ENCODE data around the gene RNF19B.
"Not testable (repeated sequence)": the region's sequence is repeated elsewhere in the genome, so short reads cannot be mapped to it uniquely, and the experiment has no call there.

The RNF19B gene

DNA sequence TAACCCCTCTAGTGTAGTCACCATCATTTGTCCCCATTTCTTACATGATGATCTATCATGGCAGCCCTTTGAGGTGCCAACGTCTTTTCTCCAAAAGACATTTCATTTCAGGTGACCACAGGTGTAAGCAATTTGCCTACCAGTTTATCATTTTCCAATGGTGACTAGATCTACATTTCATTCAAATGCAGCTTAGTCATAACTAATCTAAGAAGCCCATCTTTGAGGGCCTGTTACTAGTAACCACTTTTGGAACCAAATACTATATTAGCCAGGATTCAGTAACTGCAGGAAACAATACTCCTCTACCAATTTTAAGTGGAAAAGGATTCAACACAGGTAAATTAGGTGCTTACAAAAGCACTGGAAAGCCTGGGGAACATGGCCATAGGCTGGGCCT lies 32.8 kb downstream of the RNF19B start:
- no peak for DNase-seq (ENCODE audit: low spot score)

DNA sequence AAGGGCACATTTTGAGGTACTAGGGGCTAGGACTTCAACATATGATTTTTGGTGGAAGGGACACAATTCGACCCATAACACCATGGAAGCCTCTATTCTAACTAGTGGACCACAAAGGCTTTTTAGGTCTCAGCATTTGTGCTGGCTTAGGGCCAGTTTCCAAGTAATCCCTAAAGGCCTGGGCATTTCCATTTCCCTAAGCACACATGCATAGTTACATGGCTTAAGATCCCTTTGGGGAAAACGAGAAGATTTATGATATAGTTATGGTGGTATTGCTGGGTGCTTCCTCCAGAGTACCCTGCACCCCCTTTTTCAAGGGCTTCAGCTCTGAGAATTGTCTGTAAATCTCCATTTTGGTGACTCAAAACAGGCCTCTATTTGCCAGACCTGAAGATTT lies 35.2 kb downstream of the RNF19B start:
- DNase-seq (ENCODE audit: low spot score), result no peak

DNA sequence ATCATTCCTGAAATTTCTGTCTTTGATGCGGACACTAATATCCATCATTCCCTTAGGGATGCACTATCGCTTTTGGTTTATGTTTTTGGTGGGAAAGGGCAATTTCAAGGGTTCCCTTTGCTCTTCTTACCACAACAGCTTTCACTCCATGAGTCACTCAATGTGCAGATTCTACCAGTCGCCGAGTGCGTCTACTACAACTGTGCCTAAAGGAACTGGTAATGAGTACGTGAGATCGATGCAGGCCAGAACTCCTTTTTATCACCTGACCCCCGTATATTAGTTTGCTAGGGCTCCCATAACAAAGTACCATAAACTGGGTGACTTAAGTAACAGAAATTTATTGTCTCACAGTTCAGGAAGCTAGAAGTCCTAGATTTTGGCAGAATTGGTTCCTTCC lies 35.9 kb downstream of the RNF19B start:
- no peak for DNase-seq (ENCODE audit: low spot score)

DNA sequence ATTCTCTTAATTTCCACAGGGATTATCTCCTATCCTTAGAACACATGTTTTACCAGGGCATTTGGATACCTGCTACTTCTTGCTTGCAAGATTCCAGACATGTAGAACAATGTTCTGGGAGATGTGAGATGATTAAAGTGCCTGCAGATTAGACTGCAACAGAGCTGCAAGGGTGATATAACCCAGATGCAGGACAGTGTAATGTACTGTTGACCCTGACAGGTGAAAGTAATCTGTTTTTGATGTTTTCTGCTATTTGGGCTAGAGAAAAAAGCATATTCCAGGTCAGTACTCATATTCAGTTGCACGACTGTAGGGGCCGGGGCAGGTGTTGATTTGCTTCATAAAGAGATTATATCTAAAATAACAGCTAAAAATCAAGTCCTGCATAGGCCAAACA lies 36.3 kb downstream of the RNF19B start:
- no peak for DNase-seq (ENCODE audit: low spot score)

DNA sequence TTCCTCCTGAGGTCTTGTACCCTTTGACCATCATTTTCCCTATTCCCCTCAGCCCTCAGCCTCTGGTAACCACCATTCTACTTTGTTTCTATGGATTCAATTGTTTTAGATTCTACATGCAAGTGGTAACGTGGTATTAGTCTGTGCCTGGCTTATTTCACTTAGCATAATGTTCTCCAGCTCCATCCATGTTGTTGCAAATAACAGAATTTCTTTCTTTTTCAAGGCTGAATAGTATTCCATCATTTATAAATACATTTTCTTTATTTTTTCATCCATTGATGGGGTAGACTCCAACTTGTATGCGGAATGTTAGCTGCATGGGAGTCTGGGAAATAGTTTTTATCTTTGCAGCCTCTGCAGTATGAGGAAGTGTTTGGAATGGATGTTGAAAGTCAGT lies 37.2 kb downstream of the RNF19B start:
- no peak for DNase-seq (ENCODE audit: low spot score)

DNA sequence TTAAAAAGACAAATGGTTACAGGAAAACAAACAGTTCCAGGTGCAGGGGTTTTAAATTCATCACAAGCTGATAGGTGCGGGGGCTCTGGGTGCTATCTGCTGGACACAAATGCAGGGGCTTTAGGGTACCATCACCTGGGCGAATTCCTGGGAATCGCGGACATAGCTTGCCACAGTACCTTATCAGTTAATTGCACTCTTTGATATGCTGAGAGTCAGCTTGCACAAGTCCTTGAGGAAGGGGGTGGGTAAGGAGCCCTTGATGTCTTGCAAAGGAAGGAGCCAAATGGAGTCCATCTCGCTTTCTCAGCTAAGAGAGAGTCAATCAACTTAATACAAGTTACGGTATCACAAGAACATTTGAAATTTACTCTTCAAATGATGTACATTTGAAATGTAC lies 38.0 kb downstream of the RNF19B start:
- no peak for DNase-seq (ENCODE audit: low spot score)

DNA sequence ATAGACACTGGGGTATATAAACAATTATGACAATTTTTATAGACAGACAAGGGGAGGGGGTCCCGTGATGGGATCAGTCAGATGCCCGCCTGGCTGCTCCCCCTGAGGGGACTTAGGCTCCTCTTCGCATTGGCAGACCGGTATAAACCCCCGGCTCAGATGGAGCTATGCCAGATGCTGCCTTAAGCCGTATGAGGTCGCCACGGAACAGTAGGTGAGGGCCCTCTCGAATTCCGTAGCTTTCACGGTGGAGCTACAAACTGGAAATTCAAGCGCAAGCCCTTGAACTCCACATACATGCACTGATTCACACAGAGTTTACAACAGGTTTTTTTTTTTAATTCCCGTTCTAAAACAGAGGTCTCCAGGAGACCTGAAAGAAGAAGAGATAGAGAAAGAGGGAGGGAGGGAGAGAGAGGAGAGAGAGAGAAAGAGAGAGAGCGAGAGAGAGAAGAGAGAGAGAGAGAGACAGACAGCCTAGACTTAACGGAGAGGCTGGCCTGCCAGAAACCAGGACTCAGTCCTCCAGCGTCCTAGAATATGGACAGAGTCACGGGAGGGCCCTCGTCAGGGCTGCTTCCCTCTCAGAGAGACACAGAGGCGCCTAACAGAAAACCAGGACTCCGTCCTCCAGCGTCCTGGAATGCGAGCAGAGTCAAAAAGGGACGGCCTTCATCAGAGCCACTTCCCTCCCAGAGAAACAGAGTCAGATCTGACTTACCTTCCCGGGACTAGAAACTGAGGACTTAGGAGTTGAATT lies 39.0 kb downstream of the RNF19B start:
- no peak for DNase-seq (ENCODE audit: low spot score)

DNA sequence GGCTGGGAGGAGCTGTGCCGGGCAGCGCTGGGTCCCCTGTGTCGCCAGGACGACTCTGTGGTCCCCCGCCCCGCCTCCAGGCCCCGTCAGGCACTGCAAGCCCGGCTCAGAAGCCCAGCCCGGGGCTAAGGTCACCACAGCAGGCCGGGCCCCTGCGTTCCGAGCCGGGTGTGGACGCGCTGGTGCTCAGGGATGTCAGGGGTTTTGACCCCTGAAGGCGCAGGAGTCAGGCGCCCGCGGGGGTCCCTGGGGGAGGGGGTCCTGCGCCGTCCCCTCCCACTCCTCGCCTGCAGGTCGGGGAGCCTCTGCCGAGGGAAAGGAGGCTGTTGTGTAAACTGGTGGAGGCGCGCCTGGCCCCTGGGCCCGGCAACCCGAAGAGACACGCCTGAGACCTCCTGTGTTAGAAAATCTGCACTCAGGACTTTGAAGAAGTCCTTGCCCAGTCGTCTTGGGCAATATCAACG lies 39.7 kb downstream of the RNF19B start:
- DNase-seq (ENCODE audit: low spot score), result no peak

DNA sequence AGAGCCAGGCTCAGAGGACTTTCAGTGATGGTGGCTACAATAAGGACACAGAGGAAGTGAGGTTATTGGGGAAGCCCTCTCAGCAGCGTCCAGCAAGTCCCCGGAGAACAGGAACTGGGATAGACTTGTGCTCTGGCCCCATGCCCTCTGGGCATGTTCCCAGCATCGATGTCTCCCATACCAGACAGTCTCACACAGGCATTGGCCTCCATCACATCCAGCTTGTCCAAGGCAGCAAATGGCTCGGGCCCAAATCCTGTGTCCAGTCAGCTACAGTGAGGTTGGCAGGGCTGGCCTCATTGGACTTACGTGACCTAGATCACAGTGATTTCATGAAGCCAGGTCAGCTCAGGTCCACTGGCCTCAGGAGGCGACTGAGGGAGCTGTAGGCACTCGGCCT lies 43.8 kb downstream of the RNF19B start:
- no peak for DNase-seq (ENCODE audit: low spot score)

DNA sequence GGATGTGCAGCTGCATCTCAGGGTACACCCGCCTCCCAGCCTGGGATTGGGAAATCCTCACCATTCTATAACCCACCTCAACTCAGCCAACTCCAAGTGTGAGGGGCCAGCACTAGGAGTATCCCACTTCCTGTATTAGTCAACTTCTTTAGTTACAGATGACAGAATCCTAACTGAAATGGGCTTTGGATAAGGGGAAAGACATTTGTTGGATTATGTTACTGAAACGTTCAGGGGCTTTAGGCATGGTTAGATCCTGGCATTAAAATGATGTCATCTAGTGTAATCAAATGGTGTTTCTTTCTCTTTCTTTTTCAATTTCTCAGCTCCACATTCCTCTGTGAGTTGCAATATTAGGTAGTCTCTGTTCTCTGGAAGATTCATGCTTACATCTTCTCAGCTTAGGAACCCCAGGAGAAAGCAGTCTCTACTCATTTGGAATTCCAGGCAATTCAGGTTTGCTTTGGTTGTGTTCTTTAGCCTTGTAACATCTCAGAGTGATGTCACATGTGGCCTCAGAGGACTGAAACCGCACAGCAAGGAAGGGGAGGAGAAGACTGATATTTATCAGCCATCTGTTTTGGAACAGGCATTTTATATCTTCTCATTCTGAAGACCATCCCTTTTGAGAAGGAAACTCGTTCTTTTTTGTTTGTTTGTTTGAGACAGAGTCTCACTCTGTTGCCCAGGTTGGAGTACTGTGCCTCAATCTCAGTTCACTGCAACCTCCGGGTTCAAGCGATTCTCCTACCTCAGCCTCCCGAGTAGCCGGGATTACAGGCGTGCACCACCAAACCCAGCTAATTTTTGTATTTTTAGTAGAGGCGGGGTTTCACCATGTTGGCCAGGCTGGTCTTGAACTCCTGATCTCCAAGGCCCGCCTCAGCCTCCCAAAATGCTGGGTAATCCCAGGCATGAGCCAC lies 44.5 kb downstream of the RNF19B start:
- no peak for DNase-seq (ENCODE audit: low spot score)

DNA sequence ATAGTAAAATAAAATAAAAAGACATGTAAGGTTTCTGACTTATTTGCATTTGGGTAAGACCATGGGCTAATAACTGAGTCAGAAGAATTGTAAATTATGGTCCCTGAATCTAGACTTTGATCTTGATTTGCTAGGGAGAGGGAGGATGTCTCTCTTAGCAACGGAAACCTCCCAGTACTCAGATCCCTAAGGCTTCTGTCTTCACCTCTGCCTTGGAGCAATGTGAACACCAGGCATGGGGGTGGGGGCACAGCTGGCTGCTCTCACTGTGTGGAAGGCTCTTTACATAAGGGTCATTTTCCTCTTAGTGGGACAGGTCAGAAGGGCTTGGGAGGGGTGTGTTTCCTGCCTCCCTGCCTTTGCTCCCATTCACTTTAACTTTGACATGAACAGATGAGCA lies 46.4 kb downstream of the RNF19B start:
- DNase-seq (ENCODE audit: low spot score), result no peak

DNA sequence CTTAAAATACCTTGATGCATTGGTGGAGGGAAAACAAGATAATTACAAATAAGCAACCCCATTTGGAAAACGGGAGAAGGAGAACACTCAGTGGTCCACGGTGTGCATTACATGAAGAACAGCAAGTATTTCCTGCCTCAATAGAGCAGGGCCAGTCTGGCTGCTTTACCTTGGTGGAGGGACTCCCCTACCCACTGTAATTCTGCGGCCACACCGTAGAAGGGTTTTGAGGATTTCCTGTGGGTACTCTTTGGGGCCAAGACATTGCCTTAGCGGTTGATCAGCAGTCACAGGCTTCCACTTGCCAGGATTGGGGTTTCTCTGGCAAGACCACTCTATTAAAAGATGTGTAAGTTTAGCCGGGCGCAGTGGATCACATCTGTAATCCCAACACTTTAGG lies 47.1 kb downstream of the RNF19B start:
- no peak for DNase-seq (ENCODE audit: low spot score)

DNA sequence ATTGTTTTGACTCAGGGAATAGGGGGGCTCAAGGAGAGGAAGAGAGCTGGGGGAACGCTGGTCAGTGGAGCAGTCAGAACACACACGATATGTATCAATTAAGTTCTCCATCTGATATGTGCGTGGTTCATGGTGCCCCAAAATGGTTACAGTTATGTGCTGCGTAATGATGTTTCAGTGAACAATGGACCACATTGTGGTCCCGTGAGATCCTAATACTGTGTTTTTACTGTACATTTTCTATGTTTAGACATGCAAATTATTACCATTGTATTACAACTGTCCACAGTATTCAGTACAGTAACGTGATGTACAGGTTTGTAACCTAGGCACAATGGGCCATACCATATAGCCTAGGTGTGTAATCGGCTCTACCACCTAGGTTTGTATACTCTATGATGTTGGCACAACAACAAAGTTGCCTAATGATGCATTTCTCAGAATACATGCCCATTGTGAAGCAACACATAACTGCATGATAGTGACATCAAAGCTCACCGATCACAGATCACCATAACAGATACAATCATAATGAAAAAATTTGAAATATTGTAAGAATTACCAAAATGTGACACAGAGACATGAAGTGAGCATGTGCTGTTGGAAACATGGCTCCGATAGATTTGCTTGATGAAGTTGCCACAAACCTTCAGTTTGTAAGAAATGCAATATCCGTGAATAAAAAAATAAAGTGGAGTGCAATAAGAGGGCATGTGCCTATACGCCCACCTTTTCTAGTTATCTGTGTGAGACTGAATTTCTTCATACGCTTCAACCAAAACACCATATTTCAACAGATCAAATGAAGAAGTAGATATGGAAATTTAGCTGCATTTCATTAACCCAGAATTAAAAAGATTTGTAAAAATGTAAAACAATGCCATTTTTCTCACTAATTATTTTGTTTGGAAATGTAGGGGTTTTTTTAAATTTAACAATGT lies 48.6 kb downstream of the RNF19B start:
- DNase-seq (ENCODE audit: low spot score), result no peak

DNA sequence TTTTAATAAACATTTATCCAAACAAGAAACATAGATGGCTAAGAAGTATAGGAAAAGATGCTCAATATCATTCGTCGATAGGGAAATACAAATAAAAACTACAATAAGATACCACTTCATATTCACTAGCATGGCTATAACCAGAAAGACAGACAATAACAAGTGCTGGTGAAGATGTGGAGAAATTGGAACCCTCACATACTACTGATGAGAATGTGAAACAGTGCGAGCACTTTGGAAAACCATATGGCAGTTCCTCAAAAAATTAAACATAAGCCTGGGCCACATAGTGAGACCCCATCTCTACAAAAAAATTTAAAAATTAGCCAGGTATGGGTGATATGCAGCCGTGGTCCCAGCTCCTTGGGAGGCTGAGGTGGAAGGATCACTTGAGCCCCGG lies 54.3 kb downstream of the RNF19B start:
- DNase-seq (ENCODE audit: low spot score), result no peak

DNA sequence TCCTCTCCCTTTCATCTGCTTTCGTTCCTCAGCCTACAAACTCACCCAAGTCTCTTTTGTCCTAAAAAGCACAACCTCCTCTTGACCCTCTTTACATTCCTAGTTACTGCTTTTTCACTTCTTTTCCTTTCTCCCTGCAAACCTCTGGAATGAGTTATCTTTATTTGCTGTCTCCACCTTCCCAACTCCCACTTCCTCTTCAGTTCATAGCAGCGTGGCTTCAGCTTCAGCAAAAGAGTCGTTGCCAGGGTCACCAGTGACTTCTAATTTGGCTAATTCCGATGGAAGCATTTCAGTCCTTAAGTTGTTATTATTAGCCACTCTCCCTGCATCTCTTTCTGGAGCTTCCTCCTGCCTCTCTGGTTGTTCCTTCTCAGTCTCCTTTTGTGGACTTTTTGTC lies 57.2 kb downstream of the RNF19B start:
- peak; percentile 9 for DNase-seq (ENCODE audit: low spot score)

DNA sequence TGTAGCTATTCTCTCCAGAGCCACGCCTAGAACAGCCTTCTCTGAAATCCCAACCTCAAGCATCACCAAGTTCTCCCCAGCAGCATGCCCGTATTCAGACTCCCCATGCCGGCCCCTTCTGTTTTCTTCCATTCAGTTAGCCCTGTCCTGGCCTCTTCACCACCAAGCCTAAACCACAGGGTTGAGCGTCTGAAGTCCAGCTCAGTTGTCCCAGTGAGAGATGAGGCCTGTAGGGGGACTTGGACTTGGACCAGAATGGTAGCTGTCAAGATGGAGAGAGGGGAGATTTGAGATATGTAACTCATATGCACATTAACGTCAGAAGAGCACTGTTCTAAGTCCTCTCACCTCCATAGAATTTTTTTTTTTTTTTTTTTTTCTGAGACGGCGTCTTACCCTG lies 58.0 kb downstream of the RNF19B start:
- peak; percentile 31 for DNase-seq (ENCODE audit: low spot score)

DNA sequence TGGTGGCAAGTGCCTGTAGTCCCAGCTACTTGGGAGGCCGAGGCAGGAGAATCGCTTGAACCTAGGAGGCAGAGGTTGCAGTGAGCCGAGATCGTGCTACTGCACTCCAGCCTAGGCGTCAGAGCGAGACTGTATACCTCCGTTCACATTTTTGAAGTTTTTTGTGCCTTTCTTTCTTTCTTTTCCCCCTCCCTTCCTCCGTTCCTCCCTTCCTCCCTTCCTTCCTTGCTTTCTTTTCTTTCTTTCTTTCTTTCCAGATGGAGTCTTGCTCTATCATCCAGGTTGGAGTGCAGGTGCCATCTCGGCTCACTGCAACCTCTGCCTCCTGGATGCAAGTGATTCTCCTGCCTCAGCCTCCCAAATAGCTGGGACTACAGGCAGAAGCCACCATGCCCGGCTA lies 59.0 kb downstream of the RNF19B start:
- not testable (repeated sequence) for DNase-seq (ENCODE audit: low spot score)

DNA sequence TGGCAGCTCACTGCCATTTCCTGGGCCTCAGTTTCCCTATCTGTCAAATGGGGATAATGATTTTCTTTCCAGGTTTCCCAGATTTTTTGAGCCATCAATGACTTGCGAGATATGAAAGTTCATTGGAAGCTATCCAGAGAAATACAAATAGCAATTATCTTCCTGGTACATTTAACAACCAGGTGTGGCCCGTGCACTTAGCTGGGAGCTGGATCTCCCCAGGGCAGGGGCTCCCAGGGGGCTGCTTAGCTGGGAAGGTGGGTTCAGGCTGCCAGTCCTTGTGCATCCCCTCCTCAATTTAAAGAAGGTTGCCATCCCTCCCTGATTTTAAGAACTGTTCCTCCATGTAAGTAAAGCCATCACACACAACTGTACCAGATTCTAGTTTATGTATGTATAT lies 59.8 kb downstream of the RNF19B start:
- DNase-seq (ENCODE audit: low spot score), result peak; percentile 9

DNA sequence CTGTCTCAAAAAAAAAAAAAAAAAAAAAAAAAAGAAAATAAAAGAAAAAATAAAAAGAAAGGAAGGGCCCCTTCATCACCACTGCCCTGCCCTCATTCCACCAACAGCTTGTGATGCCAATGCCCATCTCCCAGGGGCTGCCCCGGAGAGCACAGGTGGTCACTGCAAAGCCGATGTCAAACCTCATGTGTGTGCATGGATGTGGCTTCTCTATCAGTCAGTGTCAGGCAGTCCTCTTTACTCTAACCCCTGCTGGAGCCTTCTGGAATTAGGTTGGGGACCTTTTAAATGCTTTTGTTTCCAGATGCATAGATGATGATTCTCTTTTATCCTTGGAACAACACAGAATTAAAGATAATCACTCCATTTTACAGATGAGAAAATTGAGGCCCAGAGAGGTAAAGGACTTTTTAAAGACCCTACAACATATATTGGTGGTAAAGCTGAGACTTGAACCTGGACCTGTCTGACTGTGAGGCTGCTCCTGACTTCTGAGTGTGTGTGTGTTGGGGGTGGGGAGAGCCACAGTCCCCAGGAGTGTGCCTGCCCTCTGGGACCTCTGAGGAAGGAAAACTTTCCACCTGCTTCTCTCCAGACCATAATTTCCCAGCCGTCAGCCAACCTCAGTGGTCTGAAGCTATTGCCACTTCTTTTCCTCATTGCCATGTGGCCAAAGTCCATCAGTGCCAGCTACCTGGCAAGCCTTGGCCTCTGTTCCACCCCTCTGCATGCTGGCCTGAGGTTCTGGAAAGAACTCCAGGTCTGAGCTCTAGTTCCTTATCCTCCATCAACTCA lies 60.4 kb downstream of the RNF19B start:
- DNase-seq (ENCODE audit: low spot score), result peak; percentile 23

DNA sequence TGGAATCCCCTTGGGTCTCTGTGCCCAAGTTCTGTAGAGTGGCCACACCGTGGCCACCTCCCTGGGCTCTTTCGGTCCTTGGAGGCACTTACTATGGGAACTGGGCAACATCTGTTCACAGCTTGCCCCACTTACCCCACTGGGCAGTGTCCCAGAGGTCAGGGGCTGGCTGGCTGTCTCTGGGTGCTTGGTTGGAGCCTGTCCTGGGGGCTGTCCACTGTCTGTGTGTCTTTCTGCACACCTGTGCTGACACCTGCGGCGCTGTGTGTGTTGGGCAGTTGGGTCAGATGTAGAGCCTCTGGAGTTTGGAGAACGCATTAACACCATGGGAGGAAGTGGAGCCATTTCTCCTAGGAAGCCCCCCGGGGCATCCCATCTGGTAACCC lies 62.1 kb downstream of the RNF19B start:
- no peak for DNase-seq (ENCODE audit: low spot score)

DNA sequence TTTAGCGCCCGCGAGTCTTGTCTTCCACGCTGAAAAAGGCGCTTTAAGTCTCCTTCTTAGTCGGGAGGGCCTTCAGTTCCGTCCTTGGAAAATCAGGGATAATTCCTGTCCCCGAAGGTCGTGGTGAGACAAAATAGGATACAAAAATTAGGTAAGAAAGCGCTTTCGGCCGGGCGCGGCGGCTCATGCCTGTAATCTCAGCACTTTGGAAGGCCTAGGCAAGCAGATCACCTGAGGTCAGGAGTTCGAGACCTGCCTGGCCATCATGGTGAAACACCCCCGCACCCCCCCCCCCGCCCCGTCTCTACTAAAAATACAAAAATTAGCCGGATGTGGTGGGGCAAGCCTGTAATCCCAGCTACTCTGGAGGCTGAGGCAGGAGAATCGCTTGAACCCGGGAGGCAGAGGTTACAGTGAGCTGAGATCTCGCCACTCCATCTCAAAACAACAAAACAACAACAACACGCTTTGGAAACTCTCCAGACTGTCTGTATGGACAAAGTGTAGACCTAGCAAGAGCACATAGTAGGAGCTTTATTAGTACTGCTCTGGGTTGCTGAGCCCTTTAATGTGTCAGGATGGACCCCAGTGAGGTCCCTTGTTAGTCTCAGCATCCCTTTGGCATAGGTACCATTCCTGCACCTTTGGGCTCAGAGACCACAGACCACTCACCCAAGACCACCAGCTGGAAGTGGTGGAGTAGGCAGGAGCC lies 62.6 kb downstream of the RNF19B start:
- DNase-seq (ENCODE audit: low spot score), result no peak
